H9 (cell line): ENCODE data around the gene NEK11. TPM values are rescaled to one million over a fixed set of nuclear protein-coding genes. Genes with fewer than 3 reads are reported as not detected.

Source experiments
- DNase-seq: peaks from one replicate; pipeline ENCODE4 v3.0.0-alpha.2; 2017
- H2AFZ ChIP-seq: one replicate; pipeline ENCODE4 v1.6.1; 2013; ENCODE audit warnings: mild to moderate bottlenecking, low read length, control low read depth, moderate library complexity
- H2AK5ac ChIP-seq: 2 replicates; pipeline ENCODE4 v1.6.1; 2013; ENCODE audit warnings: low read length, control low read depth, mixed read lengths; ENCODE audit not compliant: insufficient read length
- H2BK120ac ChIP-seq: one replicate; pipeline ENCODE4 v1.6.1; 2013; ENCODE audit warnings: low read depth, mild to moderate bottlenecking, low read length, control low read depth, inconsistent platforms; ENCODE audit not compliant: poor library complexity, severe bottlenecking
- H2BK12ac ChIP-seq: 2 replicates; pipeline ENCODE4 v1.6.1; 2013; ENCODE audit warnings: low read length, control low read depth, mixed read lengths, low read depth; ENCODE audit not compliant: insufficient read length
- H2BK15ac ChIP-seq: 2 replicates; pipeline ENCODE4 v1.6.1; 2013; ENCODE audit warnings: low read depth, low read length, control low read depth
- H2BK20ac ChIP-seq: one replicate; pipeline ENCODE4 v1.6.1; 2013; ENCODE audit warnings: low read depth, mild to moderate bottlenecking, low read length, control low read depth, inconsistent platforms; ENCODE audit not compliant: poor library complexity, severe bottlenecking
- H2BK5ac ChIP-seq: 2 replicates; pipeline ENCODE4 v1.6.1; 2013; ENCODE audit warnings: low read length, control low read depth, mixed read lengths; ENCODE audit not compliant: insufficient read length
- H3K14ac ChIP-seq: 2 replicates; pipeline ENCODE4 v1.6.1; 2013; ENCODE audit warnings: low read length, control low read depth; ENCODE audit not compliant: insufficient read depth
- H3K18ac ChIP-seq: 2 replicates; pipeline ENCODE4 v1.6.1; 2013; ENCODE audit warnings: low read depth, mild to moderate bottlenecking, mixed read lengths, low read length, control low read depth; ENCODE audit not compliant: insufficient read length
- H3K23ac ChIP-seq: 2 replicates; pipeline ENCODE4 v1.6.1; 2013; ENCODE audit warnings: low read length, control low read depth, mixed read lengths, low read depth; ENCODE audit not compliant: insufficient read length
- H3K23me2 ChIP-seq: 2 replicates; pipeline ENCODE4 v1.6.1; 2013; ENCODE audit warnings: low read depth, mild to moderate bottlenecking, mixed read lengths, low read length, control low read depth; ENCODE audit not compliant: insufficient read length, poor library complexity, severe bottlenecking
- H3K27ac ChIP-seq: 2 replicates; pipeline ENCODE4 v1.5.1; 2013; ENCODE audit warnings: low read length, control low read depth, mixed read lengths, low read depth; ENCODE audit not compliant: insufficient read length
- H3K27me3 ChIP-seq: 2 replicates; pipeline ENCODE4 v1.6.1; 2013; ENCODE audit warnings: low read length, control low read depth, inconsistent platforms; ENCODE audit not compliant: insufficient read depth
- H3K4ac ChIP-seq: 2 replicates; pipeline ENCODE4 v1.6.1; 2013; ENCODE audit warnings: low read depth, mild to moderate bottlenecking, control low read depth, inconsistent platforms, low read length, moderate library complexity
- H3K4me1 ChIP-seq: 2 replicates; pipeline ENCODE4 v1.6.1; 2013; ENCODE audit warnings: low read length, control low read depth, inconsistent platforms; ENCODE audit not compliant: insufficient read depth
- H3K4me2 ChIP-seq: 2 replicates; pipeline ENCODE4 v1.6.1; 2013; ENCODE audit warnings: low read length, control low read depth, mixed read lengths; ENCODE audit not compliant: insufficient read length, insufficient read depth
- H3K56ac ChIP-seq: 2 replicates; pipeline ENCODE4 v1.6.1; 2013; ENCODE audit warnings: low read depth, mild to moderate bottlenecking, mixed read lengths, low read length, control low read depth; ENCODE audit not compliant: insufficient read length
- H3K79me1 ChIP-seq: 2 replicates; pipeline ENCODE4 v1.6.1; 2013; ENCODE audit warnings: low read depth, mild to moderate bottlenecking, moderate library complexity, low read length, control low read depth, inconsistent platforms; ENCODE audit not compliant: insufficient read depth, poor library complexity, severe bottlenecking
- H3K79me2 ChIP-seq: 2 replicates; pipeline ENCODE4 v1.6.1; 2013; ENCODE audit warnings: low read length, control low read depth, inconsistent platforms; ENCODE audit not compliant: insufficient read depth
- H3K9ac ChIP-seq: 2 replicates; pipeline ENCODE4 v1.6.1; 2013; ENCODE audit warnings: low read length, control low read depth, mixed read lengths; ENCODE audit not compliant: insufficient read length; ENCODE audit errors: extremely low read depth
- H3K9me3 ChIP-seq: one replicate; pipeline ENCODE4 v1.6.1; 2013; ENCODE audit warnings: low read depth, low read length, inconsistent platforms; ENCODE audit not compliant: control insufficient read depth
- H3T11ph ChIP-seq: one replicate; pipeline ENCODE4 v1.6.1; 2013; ENCODE audit warnings: mild to moderate bottlenecking, low read length, control low read depth, inconsistent platforms
- H4K20me1 ChIP-seq: one replicate; pipeline ENCODE4 v1.6.1; 2013; ENCODE audit not compliant: control insufficient read depth, insufficient read length, insufficient read depth
- H4K5ac ChIP-seq: 2 replicates; pipeline ENCODE4 v1.6.1; 2013; ENCODE audit warnings: low read depth, mild to moderate bottlenecking, mixed read lengths, low read length, control low read depth; ENCODE audit not compliant: insufficient read length
- H4K8ac ChIP-seq: replicated peaks from 2 replicates; pipeline ENCODE4 v1.6.1; 2013; ENCODE audit warnings: low read length, control low read depth, mixed read lengths, low read depth; ENCODE audit not compliant: insufficient read length
- H4K91ac ChIP-seq: 2 replicates; pipeline ENCODE4 v1.6.1; 2013; ENCODE audit warnings: low read depth, mild to moderate bottlenecking, moderate library complexity, mixed read lengths, low read length, control low read depth; ENCODE audit not compliant: insufficient read length
- H3K27ac Mint-ChIP-seq, 3 experiments: 2 replicates in 2 of 3; 3 replicates in 1 of 3; pipeline ENCODE4 v1.8.0; 2020 to 2021; ENCODE audit warnings: mixed read lengths in 3 of 3, mild to moderate bottlenecking in 1 of 3, moderate library complexity in 1 of 3
- H3K27me3 Mint-ChIP-seq: 2 replicates; pipeline ENCODE4 v1.8.0; 2021; ENCODE audit warnings: low read depth, mild to moderate bottlenecking, moderate library complexity, mixed read lengths
- H3K36me3 Mint-ChIP-seq, 3 experiments: 2 replicates in 2 of 3; 3 replicates in 1 of 3; pipeline ENCODE4 v1.8.0; 2020 to 2021; ENCODE audit warnings: low read depth in 3 of 3, mixed read lengths in 3 of 3; ENCODE audit not compliant: insufficient read depth in 1 of 3
- H3K4me1 Mint-ChIP-seq, 2 experiments: 2 replicates each; pipeline ENCODE4 v1.8.0; 2020; ENCODE audit warnings: mixed read lengths in 2 of 2
- H3K4me3 Mint-ChIP-seq, 2 experiments: 2 replicates in 1 of 2; 3 replicates in 1 of 2; pipeline ENCODE4 v1.8.0; 2020 to 2021; ENCODE audit warnings: mild to moderate bottlenecking in 2 of 2, mixed read lengths in 2 of 2, moderate library complexity in 1 of 2
- H3K9me3 Mint-ChIP-seq, 2 experiments: 2 replicates in 1 of 2; 3 replicates in 1 of 2; pipeline ENCODE4 v1.8.0; 2020; ENCODE audit warnings: mild to moderate bottlenecking in 2 of 2, mixed read lengths in 2 of 2, moderate library complexity in 1 of 2
- WGBS: extraction: QIAGEN DNeasy Blood & Tissue Kit; methylation state at CpG from one replicate; pipeline ENCODE4 v1.1.7; 2013; ENCODE audit warnings: missing lambda C conversion rate, low lambda C conversion rate, mixed read lengths; ENCODE audit not compliant: insufficient read length; ENCODE audit errors: extremely low coverage; 5-methylcytosine and 5-hydroxymethylcytosine counted together
- total RNA-seq: library from RNA; stranded (reverse); gene quantifications from 2 replicates; pipeline ENCODE4 v1.2.1, GENCODE V29; 2021
- TF ChIP-seq, protein P1 (sequence below): fragments of 200-600 bp; sonication (generic); conservative IDR thresholded peaks from 3 replicates; pipeline ENCODE4 v1.8.0; 2021; ENCODE audit warnings: antibody characterized with exemption, mild to moderate bottlenecking

The NEK11 gene
- total RNA-seq, 1 experiment from 2014 or later: 2.5 TPM

DNA sequence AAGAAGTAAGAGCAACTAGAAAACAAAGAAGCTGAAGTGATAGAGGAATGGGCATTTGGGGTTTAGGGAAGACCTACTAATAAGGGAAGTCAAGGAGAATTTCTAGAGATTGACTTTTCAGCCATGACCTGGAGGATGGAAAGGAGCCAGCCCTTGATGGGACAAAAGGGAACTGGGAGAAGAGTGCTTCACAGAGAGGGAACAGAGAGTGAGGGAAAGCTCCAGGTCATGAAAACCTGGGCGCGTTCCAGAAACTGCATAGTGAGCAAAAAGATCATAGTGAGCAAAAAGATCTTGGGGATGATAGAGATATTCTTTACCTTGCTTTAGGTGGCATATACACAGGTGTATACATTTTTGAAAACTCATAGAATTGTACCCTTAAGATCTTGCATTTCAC lies 211.8 kb downstream of the NEK11 start:
- Histone ChIP-seq H2BK20ac (no peak overlapping the region), H4K8ac (no peak overlapping the region), H4K91ac (no peak overlapping the region), H3K56ac (no peak overlapping the region), H2BK5ac (no peak overlapping the region), H3K9me3 (no peaks in the 10 kb centered on the region), H3K14ac (no peak overlapping the region), H3K4me2 (no peak overlapping the region), H3K27me3 (no peaks in the 10 kb centered on the region), H3K4me1 (no peaks in the 10 kb centered on the region), H2BK12ac (no peak overlapping the region), H3T11ph (no peak overlapping the region), H4K20me1 (no peaks in the 10 kb centered on the region), H2AK5ac (no peak overlapping the region), H2BK120ac (no peak overlapping the region), H3K27ac (no peak overlapping the region), H4K5ac (no peak overlapping the region), H3K23me2 (no peaks in the 10 kb centered on the region), H2BK15ac (no peak overlapping the region), H3K79me2 (no peaks in the 10 kb centered on the region), H3K4ac (no peak overlapping the region), H3K18ac (no peak overlapping the region), H2AFZ (no peak overlapping the region), H3K23ac (no peak overlapping the region), H3K9ac (no peak overlapping the region), H3K79me1 (no peaks in the 10 kb centered on the region)
- no peak overlapping the region for H3K4me3 Mint-ChIP-seq
- no peak overlapping the region for H3K27ac Mint-ChIP-seq
- no CpG with 5 or more reads among the region's 2 CpGs for WGBS
- TF ChIP-seq, protein P1, sequence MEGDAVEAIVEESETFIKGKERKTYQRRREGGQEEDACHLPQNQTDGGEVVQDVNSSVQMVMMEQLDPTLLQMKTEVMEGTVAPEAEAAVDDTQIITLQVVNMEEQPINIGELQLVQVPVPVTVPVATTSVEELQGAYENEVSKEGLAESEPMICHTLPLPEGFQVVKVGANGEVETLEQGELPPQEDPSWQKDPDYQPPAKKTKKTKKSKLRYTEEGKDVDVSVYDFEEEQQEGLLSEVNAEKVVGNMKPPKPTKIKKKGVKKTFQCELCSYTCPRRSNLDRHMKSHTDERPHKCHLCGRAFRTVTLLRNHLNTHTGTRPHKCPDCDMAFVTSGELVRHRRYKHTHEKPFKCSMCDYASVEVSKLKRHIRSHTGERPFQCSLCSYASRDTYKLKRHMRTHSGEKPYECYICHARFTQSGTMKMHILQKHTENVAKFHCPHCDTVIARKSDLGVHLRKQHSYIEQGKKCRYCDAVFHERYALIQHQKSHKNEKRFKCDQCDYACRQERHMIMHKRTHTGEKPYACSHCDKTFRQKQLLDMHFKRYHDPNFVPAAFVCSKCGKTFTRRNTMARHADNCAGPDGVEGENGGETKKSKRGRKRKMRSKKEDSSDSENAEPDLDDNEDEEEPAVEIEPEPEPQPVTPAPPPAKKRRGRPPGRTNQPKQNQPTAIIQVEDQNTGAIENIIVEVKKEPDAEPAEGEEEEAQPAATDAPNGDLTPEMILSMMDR: no peak
- no peaks in the 10 kb centered on the region for H3K4me1 Mint-ChIP-seq
- DNase-seq: no peak
- H3K36me3 Mint-ChIP-seq: no peaks in the 10 kb centered on the region
- no peaks in the 10 kb centered on the region for H3K9me3 Mint-ChIP-seq
- no peaks in the 10 kb centered on the region; the same call in 1 of the 2 replicates for H3K27me3 Mint-ChIP-seq
